GM12878 (cell line): Measurements from ENCODE around the gene MT1HL1.

Source experiments
- CBFB ChIP-seq: IDR thresholded peaks from 2 replicates; pipeline ENCODE4 v1.6.1; 2016; ENCODE audit warnings: antibody characterized with exemption, low read depth
- EZH2 ChIP-seq: IDR thresholded peaks from 2 replicates; pipeline ENCODE4 v1.6.1; 2012; ENCODE audit warnings: low read depth, mild to moderate bottlenecking, control low read depth, inconsistent platforms, low read length, borderline replicate concordance; ENCODE audit not compliant: control insufficient read depth
- MXI1 ChIP-seq: fragments of 150-350 bp; IDR thresholded peaks from 2 replicates; pipeline ENCODE4 v1.6.1; 2011; ENCODE audit warnings: low read depth, mild to moderate bottlenecking, inconsistent platforms, low read length, improper control_type of control experiment
- SREBF2 ChIP-seq: IDR thresholded peaks from 2 replicates; pipeline ENCODE4 v1.6.1; 2012; ENCODE audit warnings: mild to moderate bottlenecking, low read length
- TF ChIP-seq, protein P1 (sequence below): fragments of 450-650 bp; formaldehyde crosslinking; IDR thresholded peaks from 2 replicates; pipeline ENCODE4 v1.5.0; 2022; ENCODE audit warnings: mild to moderate bottlenecking, missing genetic modification characterization
- TF ChIP-seq, protein P2 (sequence below), 3 experiments: IDR thresholded peaks in 2 of 3; conservative IDR thresholded peaks in 1 of 3; 2 replicates each; pipeline ENCODE4 v1.5.1; 2011; ENCODE audit warnings: low read depth in 3 of 3, low read length in 3 of 3, mild to moderate bottlenecking in 3 of 3, control low read depth in 2 of 3, moderate library complexity in 2 of 3, inconsistent platforms in 1 of 3, mixed read lengths in 1 of 3; ENCODE audit not compliant: control insufficient read depth in 2 of 3, insufficient read depth in 1 of 3; ENCODE audit errors: extremely low read depth in 1 of 3
- TF ChIP-seq, protein P3 (sequence below): IDR thresholded peaks from 2 replicates; pipeline ENCODE4 v1.6.1; 2011; ENCODE audit warnings: low read depth, mild to moderate bottlenecking, low read length, moderate library complexity, borderline replicate concordance; ENCODE audit errors: extremely low read depth

DNA sequence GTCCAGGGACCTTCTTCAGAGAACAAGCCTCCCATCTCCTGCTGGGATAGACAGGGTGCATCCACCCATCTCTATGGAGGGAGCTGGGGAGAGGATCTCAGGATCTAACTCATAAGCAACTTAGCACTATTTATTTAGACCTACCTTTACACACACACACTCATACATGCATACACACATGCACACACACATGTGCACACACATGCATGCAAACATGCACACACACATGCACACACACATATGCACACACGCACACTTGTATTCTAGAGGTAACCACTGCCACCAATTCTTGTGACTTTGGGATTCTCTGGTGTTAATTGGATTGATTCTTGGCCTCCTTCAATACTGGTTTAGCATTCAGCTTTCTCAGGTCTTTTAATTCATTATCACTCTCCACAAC lies 9.8 kb downstream of the MT1HL1 start:
- TF ChIP-seq, protein P1, sequence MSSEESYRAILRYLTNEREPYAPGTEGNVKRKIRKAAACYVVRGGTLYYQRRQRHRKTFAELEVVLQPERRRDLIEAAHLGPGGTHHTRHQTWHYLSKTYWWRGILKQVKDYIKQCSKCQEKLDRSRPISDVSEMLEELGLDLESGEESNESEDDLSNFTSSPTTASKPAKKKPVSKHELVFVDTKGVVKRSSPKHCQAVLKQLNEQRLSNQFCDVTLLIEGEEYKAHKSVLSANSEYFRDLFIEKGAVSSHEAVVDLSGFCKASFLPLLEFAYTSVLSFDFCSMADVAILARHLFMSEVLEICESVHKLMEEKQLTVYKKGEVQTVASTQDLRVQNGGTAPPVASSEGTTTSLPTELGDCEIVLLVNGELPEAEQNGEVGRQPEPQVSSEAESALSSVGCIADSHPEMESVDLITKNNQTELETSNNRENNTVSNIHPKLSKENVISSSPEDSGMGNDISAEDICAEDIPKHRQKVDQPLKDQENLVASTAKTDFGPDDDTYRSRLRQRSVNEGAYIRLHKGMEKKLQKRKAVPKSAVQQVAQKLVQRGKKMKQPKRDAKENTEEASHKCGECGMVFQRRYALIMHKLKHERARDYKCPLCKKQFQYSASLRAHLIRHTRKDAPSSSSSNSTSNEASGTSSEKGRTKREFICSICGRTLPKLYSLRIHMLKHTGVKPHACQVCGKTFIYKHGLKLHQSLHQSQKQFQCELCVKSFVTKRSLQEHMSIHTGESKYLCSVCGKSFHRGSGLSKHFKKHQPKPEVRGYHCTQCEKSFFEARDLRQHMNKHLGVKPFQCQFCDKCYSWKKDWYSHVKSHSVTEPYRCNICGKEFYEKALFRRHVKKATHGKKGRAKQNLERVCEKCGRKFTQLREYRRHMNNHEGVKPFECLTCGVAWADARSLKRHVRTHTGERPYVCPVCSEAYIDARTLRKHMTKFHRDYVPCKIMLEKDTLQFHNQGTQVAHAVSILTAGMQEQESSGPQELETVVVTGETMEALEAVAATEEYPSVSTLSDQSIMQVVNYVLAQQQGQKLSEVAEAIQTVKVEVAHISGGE (CRISPR knock-in tag): no peak
- no peak for TF ChIP-seq EZH2
- TF ChIP-seq CBFB: no peak
- no peak for TF ChIP-seq MXI1
- TF ChIP-seq, protein P2, sequence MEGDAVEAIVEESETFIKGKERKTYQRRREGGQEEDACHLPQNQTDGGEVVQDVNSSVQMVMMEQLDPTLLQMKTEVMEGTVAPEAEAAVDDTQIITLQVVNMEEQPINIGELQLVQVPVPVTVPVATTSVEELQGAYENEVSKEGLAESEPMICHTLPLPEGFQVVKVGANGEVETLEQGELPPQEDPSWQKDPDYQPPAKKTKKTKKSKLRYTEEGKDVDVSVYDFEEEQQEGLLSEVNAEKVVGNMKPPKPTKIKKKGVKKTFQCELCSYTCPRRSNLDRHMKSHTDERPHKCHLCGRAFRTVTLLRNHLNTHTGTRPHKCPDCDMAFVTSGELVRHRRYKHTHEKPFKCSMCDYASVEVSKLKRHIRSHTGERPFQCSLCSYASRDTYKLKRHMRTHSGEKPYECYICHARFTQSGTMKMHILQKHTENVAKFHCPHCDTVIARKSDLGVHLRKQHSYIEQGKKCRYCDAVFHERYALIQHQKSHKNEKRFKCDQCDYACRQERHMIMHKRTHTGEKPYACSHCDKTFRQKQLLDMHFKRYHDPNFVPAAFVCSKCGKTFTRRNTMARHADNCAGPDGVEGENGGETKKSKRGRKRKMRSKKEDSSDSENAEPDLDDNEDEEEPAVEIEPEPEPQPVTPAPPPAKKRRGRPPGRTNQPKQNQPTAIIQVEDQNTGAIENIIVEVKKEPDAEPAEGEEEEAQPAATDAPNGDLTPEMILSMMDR (IDR thresholded peaks at IDR 0.05 in 2 of 3, conservative IDR thresholded peaks at IDR 0.05 in 1 of 3; ENCODE audit: control insufficient read depth in 2 of 3, extremely low read depth in 1 of 3, insufficient read depth in 1 of 3, low read depth in 3 of 3, low read length in 3 of 3): no peak
- no peak for TF ChIP-seq SREBF2
- TF ChIP-seq, protein P3, sequence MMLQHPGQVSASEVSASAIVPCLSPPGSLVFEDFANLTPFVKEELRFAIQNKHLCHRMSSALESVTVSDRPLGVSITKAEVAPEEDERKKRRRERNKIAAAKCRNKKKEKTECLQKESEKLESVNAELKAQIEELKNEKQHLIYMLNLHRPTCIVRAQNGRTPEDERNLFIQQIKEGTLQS: no peak
